ENCODE results near the gene TEPSIN.

Gene TEPSIN

GRCh38 chr17:81213978-81214377, 24.9 kb downstream of the TEPSIN start:
- no peak overlapping the region for H3K27ac ChIP-seq (replicated peaks)
- no peak for TF ChIP-seq SPI1 (IDR thresholded peaks at IDR 0.05; ENCODE audit: borderline replicate concordance, low read depth)
- TF ChIP-seq, protein P1, sequence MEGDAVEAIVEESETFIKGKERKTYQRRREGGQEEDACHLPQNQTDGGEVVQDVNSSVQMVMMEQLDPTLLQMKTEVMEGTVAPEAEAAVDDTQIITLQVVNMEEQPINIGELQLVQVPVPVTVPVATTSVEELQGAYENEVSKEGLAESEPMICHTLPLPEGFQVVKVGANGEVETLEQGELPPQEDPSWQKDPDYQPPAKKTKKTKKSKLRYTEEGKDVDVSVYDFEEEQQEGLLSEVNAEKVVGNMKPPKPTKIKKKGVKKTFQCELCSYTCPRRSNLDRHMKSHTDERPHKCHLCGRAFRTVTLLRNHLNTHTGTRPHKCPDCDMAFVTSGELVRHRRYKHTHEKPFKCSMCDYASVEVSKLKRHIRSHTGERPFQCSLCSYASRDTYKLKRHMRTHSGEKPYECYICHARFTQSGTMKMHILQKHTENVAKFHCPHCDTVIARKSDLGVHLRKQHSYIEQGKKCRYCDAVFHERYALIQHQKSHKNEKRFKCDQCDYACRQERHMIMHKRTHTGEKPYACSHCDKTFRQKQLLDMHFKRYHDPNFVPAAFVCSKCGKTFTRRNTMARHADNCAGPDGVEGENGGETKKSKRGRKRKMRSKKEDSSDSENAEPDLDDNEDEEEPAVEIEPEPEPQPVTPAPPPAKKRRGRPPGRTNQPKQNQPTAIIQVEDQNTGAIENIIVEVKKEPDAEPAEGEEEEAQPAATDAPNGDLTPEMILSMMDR (IDR thresholded peaks at IDR 0.05; ENCODE audit: insufficient read depth, low read length): no peak
- no peak for TF ChIP-seq REST (IDR thresholded peaks at IDR 0.05; ENCODE audit: insufficient replicate concordance, low read depth)
- TF ChIP-seq GABPA (IDR thresholded peaks at IDR 0.05; ENCODE audit: low read depth): no peak
- no peak for TF ChIP-seq POLR2AphosphoS5 (IDR thresholded peaks at IDR 0.05; ENCODE audit: low read depth)
- H3K27me3 ChIP-seq (ENCODE audit: insufficient read depth, poor library complexity, severe bottlenecking): no peaks in the 10 kb centered on the region
- no peak for DNase-seq (ENCODE audit: low read depth in 1 of 2, low spot score in 1 of 2)
- no peak overlapping the region for H3K4me3 ChIP-seq (replicated peaks; ENCODE audit: insufficient read depth, low read length)

DNA sequence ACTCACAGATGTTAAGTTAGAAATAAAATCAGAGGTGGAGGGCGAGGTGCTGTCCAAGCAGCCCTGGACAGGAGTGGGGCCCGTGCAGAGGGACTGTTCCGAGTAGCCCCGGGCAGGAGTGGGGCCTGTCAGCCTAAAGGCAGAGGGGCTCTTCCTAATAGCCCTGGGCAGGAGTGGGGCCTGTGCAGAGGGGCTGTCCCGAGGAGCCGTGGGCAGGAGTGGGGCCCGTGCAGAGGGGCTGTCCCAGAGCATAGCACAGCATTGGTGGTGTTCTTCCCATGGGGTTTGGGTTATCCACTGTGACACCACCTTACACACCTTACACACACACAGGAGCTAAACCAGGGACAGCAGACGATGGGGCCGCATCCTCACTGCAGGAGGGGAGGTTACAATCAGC, 26.5 kb downstream of the TEPSIN start:
- TF ChIP-seq SPI1 (IDR thresholded peaks at IDR 0.05; ENCODE audit: borderline replicate concordance, low read depth) (no peak), GABPA (IDR thresholded peaks at IDR 0.05; ENCODE audit: low read depth) (no peak), POLR2AphosphoS5 (IDR thresholded peaks at IDR 0.05; ENCODE audit: low read depth) (no peak), REST (IDR thresholded peaks at IDR 0.05; ENCODE audit: insufficient replicate concordance, low read depth) (no peak)
- TF ChIP-seq, protein P1 (IDR thresholded peaks at IDR 0.05; ENCODE audit: insufficient read depth, low read length): no peak
- H3K27ac ChIP-seq (replicated peaks): no peak overlapping the region
- no peak for DNase-seq (ENCODE audit: low read depth in 1 of 2, low spot score in 1 of 2)
- no peaks in the 10 kb centered on the region for H3K27me3 ChIP-seq (ENCODE audit: insufficient read depth, poor library complexity, severe bottlenecking)
- no peak overlapping the region for H3K4me3 ChIP-seq (replicated peaks; ENCODE audit: insufficient read depth, low read length)

- TF ChIP-seq SPI1 (IDR thresholded peaks at IDR 0.05; ENCODE audit: borderline replicate concordance, low read depth) (no peak), POLR2AphosphoS5 (IDR thresholded peaks at IDR 0.05; ENCODE audit: low read depth) (no peak), GABPA (IDR thresholded peaks at IDR 0.05; ENCODE audit: low read depth) (no peak), REST (IDR thresholded peaks at IDR 0.05; ENCODE audit: insufficient replicate concordance, low read depth) (no peak)
- TF ChIP-seq, protein P1 (IDR thresholded peaks at IDR 0.05; ENCODE audit: insufficient read depth, low read length): no peak
- Histone ChIP-seq H3K27ac (replicated peaks) (no peak overlapping the region), H3K27me3 (ENCODE audit: insufficient read depth, poor library complexity, severe bottlenecking) (no peaks in the 10 kb centered on the region), H3K4me3 (replicated peaks; ENCODE audit: insufficient read depth, low read length) (no peak overlapping the region)
- no peak for DNase-seq (ENCODE audit: low read depth in 1 of 2, low spot score in 1 of 2)
Observed at GRCh38 chr17:81210868-81211267, 28.0 kb downstream of the TEPSIN start.
